GM23248 (cell line): ENCODE results near the gene B4GALT2. TPM values are rescaled to one million over a fixed set of nuclear protein-coding genes. Genes with fewer than 3 reads are reported as not detected.

Experiments
- DNase-seq: peaks from one replicate; pipeline ENCODE4 v3.0.0-alpha.2; 2015
- H2AFZ ChIP-seq: fragments of 200-600 bp; sonication (generic); 2 replicates; pipeline ENCODE4 v1.6.1; 2016; ENCODE audit warnings: antibody characterized with exemption
- H3F3A ChIP-seq: fragments of 200-600 bp; sonication (generic); 2 replicates; pipeline ENCODE4 v1.6.1; 2016; ENCODE audit warnings: mild to moderate bottlenecking, antibody characterized with exemption, mixed run types; ENCODE audit not compliant: insufficient read depth
- H3K27ac ChIP-seq: fragments of 200-600 bp; sonication (generic); 2 replicates; pipeline ENCODE4 v1.5.1; 2016; ENCODE audit warnings: mild to moderate bottlenecking
- H3K27me3 ChIP-seq: fragments of 200-600 bp; sonication (generic); replicated peaks from 2 replicates; pipeline ENCODE4 v1.6.1; 2016; ENCODE audit warnings: mild to moderate bottlenecking; ENCODE audit not compliant: insufficient read depth
- H3K36me3 ChIP-seq: fragments of 200-600 bp; sonication (generic); 2 replicates; pipeline ENCODE4 v1.6.1; 2016; ENCODE audit warnings: low read depth, mild to moderate bottlenecking
- H3K4me1 ChIP-seq: fragments of 200-600 bp; sonication (generic); 2 replicates; pipeline ENCODE4 v1.6.1; 2016; ENCODE audit warnings: mild to moderate bottlenecking; ENCODE audit not compliant: insufficient read depth
- H3K4me2 ChIP-seq: fragments of 200-600 bp; sonication (generic); one replicate; pipeline ENCODE4 v1.6.1; 2016; ENCODE audit warnings: mild to moderate bottlenecking; ENCODE audit not compliant: unreplicated experiment
- H3K4me3 ChIP-seq: fragments of 200-600 bp; sonication (generic); 2 replicates; pipeline ENCODE4 v1.5.1; 2016; ENCODE audit warnings: mild to moderate bottlenecking
- H3K79me2 ChIP-seq: fragments of 200-600 bp; sonication (generic); 2 replicates; pipeline ENCODE4 v1.6.1; 2016; ENCODE audit warnings: mild to moderate bottlenecking; ENCODE audit not compliant: insufficient read depth
- H3K9ac ChIP-seq: fragments of 200-600 bp; sonication (generic); 2 replicates; pipeline ENCODE4 v1.6.1; 2016; ENCODE audit warnings: mild to moderate bottlenecking
- H3K9me2 ChIP-seq: fragments of 200-600 bp; sonication (generic); 2 replicates; pipeline ENCODE4 v1.6.1; 2016; ENCODE audit warnings: mixed run types, mild to moderate bottlenecking, moderate library complexity; ENCODE audit not compliant: insufficient read depth
- H3K9me3 ChIP-seq: fragments of 200-600 bp; sonication (generic); one replicate; pipeline ENCODE4 v1.6.1; 2017; ENCODE audit warnings: low read depth
- H4K20me1 ChIP-seq: fragments of 200-600 bp; sonication (generic); 2 replicates; pipeline ENCODE4 v1.6.0; 2016; ENCODE audit not compliant: insufficient read depth
- EZH2 ChIP-seq: fragments of 200-600 bp; sonication (generic); IDR thresholded peaks from 2 replicates; pipeline ENCODE4 v1.6.1; 2018; ENCODE audit warnings: antibody characterized with exemption, mild to moderate bottlenecking; ENCODE audit not compliant: insufficient read depth, poor library complexity, severe bottlenecking
- EZH2phosphoT487 ChIP-seq: fragments of 200-600 bp; sonication (generic); IDR thresholded peaks from 2 replicates; pipeline ENCODE4 v1.6.1; 2018; ENCODE audit warnings: antibody characterized with exemption, moderate library complexity, mild to moderate bottlenecking, low read depth; ENCODE audit not compliant: insufficient read depth
- WGBS, 2 experiments: methylation state at CpG; one replicate each; pipeline ENCODE4 v1.1.6; 2015 to 2017; ENCODE audit warnings: low lambda C conversion rate in 2 of 2, low coverage in 1 of 2; ENCODE audit errors: missing lambda C conversion rate in 2 of 2; 5-methylcytosine and 5-hydroxymethylcytosine counted together
- in situ Hi-C: fragments of 300-500 bp; cut with MboI; formaldehyde crosslinking; loops from 2 replicates; pipeline ENCODE4 v1.15.0; 2020
- polyA plus RNA-seq: library from polyadenylated mRNA; unstranded; fragments of >200 nt; fragmentation: Nextera tagmentation; extraction: Ambion mirVana; gene quantifications from 2 replicates; pipeline ENCODE4 v1.2.1, GENCODE V29; 2016
- total RNA-seq: library from RNA; depleted of rRNA; stranded (reverse); fragments of >200 nt; shearing (Covaris generic); gene quantifications from 2 replicates; pipeline ENCODE4 v1.2.3, GENCODE V29; 2014

The B4GALT2 gene
- total and polyA plus RNA-seq, 2 experiments from 2014 or later, result 27.3 to 221 TPM

DNA sequence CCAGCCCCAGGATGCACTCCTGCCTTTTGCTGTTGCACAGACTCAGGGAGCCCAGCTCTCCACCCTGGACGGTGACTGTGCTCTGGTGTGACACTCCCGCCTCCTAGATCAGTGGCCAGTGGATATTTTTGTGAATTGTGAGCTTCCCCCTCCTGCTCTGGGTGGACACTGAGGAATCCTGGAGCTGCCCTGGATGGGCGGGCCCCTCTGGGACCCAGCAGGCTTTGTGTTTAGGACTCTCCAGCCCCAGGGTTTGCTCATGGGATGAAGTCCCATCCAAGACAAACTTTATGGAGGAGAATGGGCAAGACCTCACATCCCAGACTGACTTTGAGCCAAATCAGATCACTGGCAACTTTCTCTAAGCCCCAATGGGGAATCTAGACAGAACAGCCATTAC lies 36.2 kb downstream of the B4GALT2 start:
- in situ Hi-C loops, result no loop called here
- Histone ChIP-seq H2AFZ (no peak overlapping the region), H3K36me3 (no peaks in the 10 kb centered on the region), H3K9me2 (no peaks in the 10 kb centered on the region), H3K27ac (no peak overlapping the region), H4K20me1 (no peaks in the 10 kb centered on the region), H3F3A (no peaks in the 10 kb centered on the region), H3K9me3 (no peaks in the 10 kb centered on the region), H3K9ac (no peak overlapping the region), H3K79me2 (no peaks in the 10 kb centered on the region), H3K4me1 (no peaks in the 10 kb centered on the region), H3K27me3 (no peaks in the 10 kb centered on the region), H3K4me2 (no peak overlapping the region), H3K4me3 (no peak overlapping the region)
- TF ChIP-seq EZH2 (no peak), EZH2phosphoT487 (no peak)
- 64 to 74% methylated on average over 3 of the region's 3 CpGs for WGBS, 2 experiments
- DNase-seq, result no peak

DNA sequence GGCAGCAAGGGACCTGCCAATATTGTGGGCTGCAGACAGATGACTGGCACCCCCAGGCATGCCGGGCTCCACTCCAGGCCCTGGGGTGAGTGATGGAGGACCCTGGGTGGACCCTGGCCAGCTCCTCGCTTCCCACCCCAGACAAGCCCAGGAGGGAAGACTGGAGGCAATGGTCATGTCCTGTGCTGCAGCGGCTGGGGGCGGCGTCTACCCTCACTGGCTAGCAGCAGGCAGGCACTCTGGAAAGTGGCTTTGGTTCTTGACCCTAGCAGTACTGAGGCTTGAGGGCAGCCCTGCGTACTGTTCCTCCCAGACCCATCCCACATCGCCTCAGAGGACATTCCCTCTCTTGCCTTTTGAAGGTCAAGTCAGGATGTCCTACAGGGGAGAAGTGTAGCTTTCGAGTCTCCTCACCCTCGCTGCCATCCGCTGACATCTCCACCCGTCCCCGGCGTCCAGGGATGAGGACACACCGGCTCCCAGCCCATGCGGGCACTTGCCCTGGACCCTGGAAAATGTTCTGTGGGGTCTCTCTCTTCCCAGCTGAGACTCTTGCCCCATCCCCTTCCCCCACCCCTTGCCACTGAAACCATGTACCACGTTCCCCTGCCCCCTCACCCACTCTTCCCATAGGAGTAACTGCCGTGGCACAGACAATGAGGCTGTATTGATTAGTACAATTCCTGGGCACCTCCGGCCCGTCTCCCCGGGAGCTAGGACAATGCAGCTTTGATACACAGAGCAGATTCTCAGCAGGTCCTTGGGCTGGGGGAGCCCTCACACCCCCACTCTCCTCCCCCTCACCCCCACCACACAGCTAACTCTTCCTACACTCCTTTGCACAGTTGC lies 37.3 kb downstream of the B4GALT2 start:
- H3K79me2 ChIP-seq, result no peaks in the 10 kb centered on the region
- H3K4me2 ChIP-seq, result no peak overlapping the region
- no peaks in the 10 kb centered on the region for H3K4me1 ChIP-seq
- no peaks in the 10 kb centered on the region for H3F3A ChIP-seq
- 89 to 96% methylated on average over 9 to 19 of the region's 20 CpGs for WGBS, 2 experiments
- H3K9me2 ChIP-seq, result no peaks in the 10 kb centered on the region
- no peak overlapping the region for H3K4me3 ChIP-seq
- no peaks in the 10 kb centered on the region for H4K20me1 ChIP-seq
- no peaks in the 10 kb centered on the region for H3K27me3 ChIP-seq
- no peaks in the 10 kb centered on the region for H3K9me3 ChIP-seq
- no peak for DNase-seq
- no peak overlapping the region for H2AFZ ChIP-seq
- no peak for TF ChIP-seq EZH2
- TF ChIP-seq EZH2phosphoT487, result no peak
- in situ Hi-C loops, result no loop called here
- H3K9ac ChIP-seq, result no peak overlapping the region
- no peak overlapping the region for H3K27ac ChIP-seq
- no peaks in the 10 kb centered on the region for H3K36me3 ChIP-seq

DNA sequence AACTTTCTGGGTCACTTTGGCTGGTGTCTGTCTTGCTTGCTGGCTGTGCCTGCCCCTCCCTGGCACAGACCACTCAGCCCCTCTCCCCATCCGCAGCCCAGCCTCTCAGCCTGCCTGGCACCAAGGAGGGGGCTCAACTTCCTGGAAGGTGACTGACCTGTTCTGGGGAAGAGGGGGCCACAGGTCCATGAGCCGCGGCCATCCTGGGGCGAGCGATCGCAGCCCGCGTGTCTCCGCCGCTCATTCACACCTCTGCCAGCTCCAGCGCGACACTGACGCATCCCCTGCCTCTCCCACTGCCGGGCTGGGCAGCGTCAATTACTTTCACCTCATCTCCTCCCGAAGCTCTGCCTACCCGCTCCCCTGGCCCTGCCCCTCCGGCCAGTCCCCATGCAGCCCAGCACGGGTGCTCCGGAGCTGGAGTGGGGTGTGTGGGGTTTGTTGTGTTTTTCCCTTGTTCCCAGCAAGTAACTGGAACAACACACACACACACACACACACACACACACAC lies 37.9 kb downstream of the B4GALT2 start:
- H3K4me3 ChIP-seq, result no peak overlapping the region
- H3K4me2 ChIP-seq, result no peak overlapping the region
- 84 to 85% methylated on average over 11 to 20 of the region's 20 CpGs for WGBS, 2 experiments
- H3K79me2 ChIP-seq, result no peaks in the 10 kb centered on the region
- H3K9me3 ChIP-seq, result no peaks in the 10 kb centered on the region
- in situ Hi-C loops, result no loop called here
- no peaks in the 10 kb centered on the region for H4K20me1 ChIP-seq
- H2AFZ ChIP-seq, result no peak overlapping the region
- H3K27ac ChIP-seq, result no peak overlapping the region
- H3K9me2 ChIP-seq, result no peaks in the 10 kb centered on the region
- TF ChIP-seq EZH2 (no peak), EZH2phosphoT487 (no peak)
- no peaks in the 10 kb centered on the region for H3K27me3 ChIP-seq
- no peak for DNase-seq
- no peaks in the 10 kb centered on the region for H3K4me1 ChIP-seq
- no peak overlapping the region for H3K9ac ChIP-seq
- no peaks in the 10 kb centered on the region for H3F3A ChIP-seq
- H3K36me3 ChIP-seq, result no peaks in the 10 kb centered on the region

GRCh38 chr1:44019466-44019948 lies 40.5 kb downstream of the B4GALT2 start:
- WGBS, 2 experiments, result 88% methylated on average over 11 to 13 of the region's 13 CpGs
- Histone ChIP-seq H3K9ac (no peak overlapping the region), H3K9me2 (no peaks in the 10 kb centered on the region), H3F3A (no peaks in the 10 kb centered on the region), H3K36me3 (no peaks in the 10 kb centered on the region; the same call in 1 of the 2 replicates), H3K4me2 (no peak overlapping the region), H3K27ac (no peak overlapping the region), H3K4me1 (no peaks in the 10 kb centered on the region), H2AFZ (no peak overlapping the region), H3K27me3 (no peaks in the 10 kb centered on the region), H3K9me3 (no peaks in the 10 kb centered on the region), H3K79me2 (no peaks in the 10 kb centered on the region), H4K20me1 (no peaks in the 10 kb centered on the region), H3K4me3 (no peak overlapping the region)
- no peak for DNase-seq
- in situ Hi-C loops, result no loop called here
- no peak for TF ChIP-seq EZH2
- no peak for TF ChIP-seq EZH2phosphoT487
